MM.1S (cell line): ENCODE measurements around the gene DDC.

Source experiments
- CTCF ChIP-seq: fragments of 300-600 bp; sonication (generic); IDR thresholded peaks from 2 replicates; pipeline ENCODE4 v1.5.1; 2016; ENCODE audit warnings: antibody characterized with exemption, low read length, mixed read lengths
- EZH2 ChIP-seq: fragments of 300-600 bp; sonication (generic); optimal IDR thresholded peaks from 2 replicates; pipeline ENCODE3; 2017; ENCODE audit warnings: low read depth, mild to moderate bottlenecking, antibody characterized with exemption, low read length, mixed read lengths
- EZH2phosphoT487 ChIP-seq: fragments of 300-600 bp; sonication (generic); IDR thresholded peaks from 2 replicates; pipeline ENCODE4 v1.6.1; 2018; ENCODE audit warnings: antibody characterized with exemption, low read length

GRCh38 chr7:50455658-50456057 is 109.5 kb downstream of the DDC start:
- TF ChIP-seq EZH2 (no peak), CTCF (no peak), EZH2phosphoT487 (no peak)
